Measurements from ENCODE around the gene ALKBH7.
A peak's percentile ranks its signal among the peaks of the same experiment; 100 is the strongest.

- no peak for TF ChIP-seq CTCF (IDR thresholded peaks at IDR 0.05; ENCODE audit: poor library complexity, severe bottlenecking)
- no peak for TF ChIP-seq TAF1 (IDR thresholded peaks at IDR 0.05; ENCODE audit: low read depth)
- TF ChIP-seq EP300 (conservative IDR thresholded peaks at IDR 0.05; ENCODE audit: poor library complexity, severe bottlenecking), result no peak
- TF ChIP-seq POLR2AphosphoS5 (IDR thresholded peaks at IDR 0.05), result peak; percentile 96
- peak; percentile 54 for TF ChIP-seq REST (IDR thresholded peaks at IDR 0.05; ENCODE audit: borderline replicate concordance)
- TF ChIP-seq RAD21 (conservative IDR thresholded peaks at IDR 0.05), result no peak
- no peak for TF ChIP-seq EZH2 (IDR thresholded peaks at IDR 0.05; ENCODE audit: borderline replicate concordance, insufficient read depth, low read length, poor library complexity, severe bottlenecking)
- TF ChIP-seq MXI1 (conservative IDR thresholded peaks at IDR 0.05; ENCODE audit: poor library complexity, severe bottlenecking), result peak; percentile 31
These were observed 51.8 kb downstream of the ALKBH7 start, which contains the start of gene KHSRP for GRCh38 chr19:6424195-6424938.
